Trophoblast cell (in vitro differentiated cells and primary cell): ENCODE data around the gene OTOP3.

ENCODE experiments used
- DNase-seq, 2 donors: peaks; one replicate each; pipeline ENCODE4 v3.0.0-alpha.2; 2016
- H2AFZ ChIP-seq: 2 replicates; pipeline ENCODE4 v1.6.1; 2013; ENCODE audit warnings: low read length, moderate library complexity, mild to moderate bottlenecking; ENCODE audit not compliant: insufficient read depth, poor library complexity
- H2AK5ac ChIP-seq: 2 replicates; pipeline ENCODE4 v1.6.1; 2013; ENCODE audit warnings: mild to moderate bottlenecking, low read length
- H2BK120ac ChIP-seq: 2 replicates; pipeline ENCODE4 v1.6.1; 2013; ENCODE audit warnings: low read length, mild to moderate bottlenecking, moderate library complexity; ENCODE audit not compliant: insufficient read depth, poor library complexity
- H2BK12ac ChIP-seq: 2 replicates; pipeline ENCODE4 v1.6.1; 2013; ENCODE audit warnings: mild to moderate bottlenecking, low read length, moderate library complexity
- H2BK5ac ChIP-seq: 2 replicates; pipeline ENCODE4 v1.6.1; 2013; ENCODE audit warnings: low read length, low read depth, moderate library complexity, mild to moderate bottlenecking; ENCODE audit not compliant: poor library complexity
- H3K14ac ChIP-seq: 2 replicates; pipeline ENCODE4 v1.6.1; 2013; ENCODE audit warnings: mild to moderate bottlenecking, low read length
- H3K18ac ChIP-seq: 2 replicates; pipeline ENCODE4 v1.6.1; 2013; ENCODE audit warnings: mild to moderate bottlenecking, low read length
- H3K23ac ChIP-seq: 2 replicates; pipeline ENCODE4 v1.6.1; 2013; ENCODE audit warnings: low read length
- H3K27ac ChIP-seq: 2 replicates; pipeline ENCODE4 v1.5.1; 2013; ENCODE audit warnings: low read depth, mild to moderate bottlenecking, inconsistent platforms, low read length, moderate library complexity
- H3K27me3 ChIP-seq: 2 replicates; pipeline ENCODE4 v1.6.1; 2013; ENCODE audit warnings: inconsistent platforms, mild to moderate bottlenecking, low read length, moderate library complexity; ENCODE audit not compliant: insufficient read depth
- H3K36me3 ChIP-seq, 2 experiments: 1 replicate in 1 of 2; 2 replicates in 1 of 2; pipeline ENCODE4 v1.6.1; 2013; ENCODE audit warnings: low read length in 2 of 2, mild to moderate bottlenecking in 2 of 2, moderate library complexity in 1 of 2; ENCODE audit not compliant: insufficient read depth in 2 of 2, control insufficient read depth in 1 of 2
- H3K4ac ChIP-seq: 2 replicates; pipeline ENCODE4 v1.6.1; 2013; ENCODE audit warnings: low read depth, mild to moderate bottlenecking, low read length, moderate library complexity
- H3K4me1 ChIP-seq, 2 experiments: 1 replicate in 1 of 2; 2 replicates in 1 of 2; pipeline ENCODE4 v1.6.1; 2013; ENCODE audit warnings: low read length in 2 of 2, mild to moderate bottlenecking in 2 of 2, moderate library complexity in 1 of 2; ENCODE audit not compliant: insufficient read depth in 2 of 2, control insufficient read depth in 1 of 2
- H3K4me2 ChIP-seq: 2 replicates; pipeline ENCODE4 v1.6.1; 2013; ENCODE audit warnings: inconsistent platforms, mild to moderate bottlenecking, low read length, moderate library complexity
- H3K4me3 ChIP-seq: 2 replicates; pipeline ENCODE4 v1.5.1; 2013; ENCODE audit warnings: mild to moderate bottlenecking, low read depth, low read length, inconsistent platforms
- H3K79me1 ChIP-seq: one replicate; pipeline ENCODE4 v1.6.1; 2013; ENCODE audit warnings: low read length
- H3K79me2 ChIP-seq: 2 replicates; pipeline ENCODE4 v1.6.1; 2013; ENCODE audit warnings: low read length, mild to moderate bottlenecking; ENCODE audit not compliant: control insufficient read depth, insufficient read depth, poor library complexity
- H3K9ac ChIP-seq: 2 replicates; pipeline ENCODE4 v1.6.1; 2013; ENCODE audit warnings: mild to moderate bottlenecking, low read length
- H3K9me3 ChIP-seq: 2 replicates; pipeline ENCODE4 v1.6.1; 2013; ENCODE audit warnings: low read depth, mild to moderate bottlenecking, control low read depth, inconsistent platforms, low read length; ENCODE audit not compliant: insufficient read depth
- H4K12ac ChIP-seq: 2 replicates; pipeline ENCODE4 v1.6.1; 2013; ENCODE audit warnings: low read depth, mild to moderate bottlenecking, low read length, moderate library complexity
- H4K8ac ChIP-seq: 2 replicates; pipeline ENCODE4 v1.6.1; 2013; ENCODE audit warnings: low read depth, mild to moderate bottlenecking, low read length, moderate library complexity
- H4K91ac ChIP-seq: one replicate; pipeline ENCODE4 v1.6.1; 2013; ENCODE audit warnings: low read depth, mild to moderate bottlenecking, low read length, moderate library complexity
- WGBS: extraction: QIAGEN DNeasy Blood & Tissue Kit; methylation state at CpG from one replicate; pipeline ENCODE4 v1.1.7; 2013; ENCODE audit warnings: missing lambda C conversion rate; ENCODE audit not compliant: insufficient read length, insufficient coverage; ENCODE audit errors: extremely low coverage; 5-methylcytosine and 5-hydroxymethylcytosine counted together

Gene OTOP3

GRCh38 chr17:74959826-74960515 is 24.3 kb downstream of the OTOP3 start:
- Histone ChIP-seq H2BK120ac (no peak overlapping the region), H3K36me3 (no peaks in the 10 kb centered on the region), H3K4me2 (no peak overlapping the region), H3K23ac (no peak overlapping the region), H4K91ac (no peak overlapping the region), H3K79me1 (no peaks in the 10 kb centered on the region), H2AFZ (no peak overlapping the region), H3K4me1 (peaks cover 0 to 1% of the 10 kb centered on the region in 2 experiments), H3K14ac (no peak overlapping the region), H3K27ac (no peak overlapping the region), H2BK5ac (no peak overlapping the region), H4K12ac (no peak overlapping the region), H3K4me3 (no peak overlapping the region), H2AK5ac (no peak overlapping the region), H3K27me3 (no peaks in the 10 kb centered on the region), H3K79me2 (no peaks in the 10 kb centered on the region), H3K9ac (no peak overlapping the region), H4K8ac (no peak overlapping the region), H3K18ac (no peak overlapping the region), H2BK12ac (no peak overlapping the region), H3K9me3 (peaks cover 4% of the 10 kb centered on the region), H3K4ac (no peak overlapping the region)
- DNase-seq: peak in 1 of 2 donors; percentile 37
- WGBS: no CpG with 5 or more reads among the region's 14 CpGs

GRCh38 chr17:74960570-74961342 is 25.1 kb downstream of the OTOP3 start:
- Histone ChIP-seq H3K27ac (no peak overlapping the region), H3K9ac (no peak overlapping the region), H3K36me3 (no peaks in the 10 kb centered on the region), H2AK5ac (no peak overlapping the region), H3K23ac (no peak overlapping the region), H2BK12ac (no peak overlapping the region), H3K4me3 (no peak overlapping the region), H4K8ac (no peak overlapping the region), H3K14ac (no peak overlapping the region), H2BK5ac (no peak overlapping the region), H4K91ac (no peak overlapping the region), H3K18ac (no peak overlapping the region), H2AFZ (no peak overlapping the region), H3K4me2 (no peak overlapping the region), H3K4me1 (peaks cover 0 to 1% of the 10 kb centered on the region in 2 experiments), H3K79me1 (no peaks in the 10 kb centered on the region), H3K4ac (no peak overlapping the region), H3K9me3 (peaks cover 7% of the 10 kb centered on the region), H2BK120ac (no peak overlapping the region), H3K79me2 (no peaks in the 10 kb centered on the region), H3K27me3 (no peaks in the 10 kb centered on the region), H4K12ac (no peak overlapping the region)
- WGBS: no CpG with 5 or more reads among the region's 19 CpGs
- peak; percentile 68 to 75 for DNase-seq

- Histone ChIP-seq H3K36me3 (no peaks in the 10 kb centered on the region), H2BK5ac (no peak overlapping the region), H2BK120ac (no peak overlapping the region), H3K79me1 (no peaks in the 10 kb centered on the region), H3K9ac (no peak overlapping the region), H2AK5ac (peak overlapping the region; percentile 44), H4K12ac (no peak overlapping the region), H3K4ac (no peak overlapping the region), H2AFZ (no peak overlapping the region), H3K23ac (no peak overlapping the region), H3K4me2 (no peak overlapping the region), H3K9me3 (peaks cover 4% of the 10 kb centered on the region), H4K8ac (no peak overlapping the region), H3K27me3 (no peaks in the 10 kb centered on the region), H3K4me3 (no peak overlapping the region), H4K91ac (no peak overlapping the region), H3K27ac (no peak overlapping the region), H3K4me1 (peaks cover 0 to 1% of the 10 kb centered on the region in 2 experiments), H2BK12ac (no peak overlapping the region), H3K14ac (no peak overlapping the region), H3K79me2 (no peaks in the 10 kb centered on the region), H3K18ac (no peak overlapping the region)
- WGBS: no CpG with 5 or more reads among the region's 23 CpGs
- DNase-seq: peak; percentile 72 to 96
Observed at GRCh38 chr17:74961657-74962350, 26.1 kb downstream of the OTOP3 start.

DNA sequence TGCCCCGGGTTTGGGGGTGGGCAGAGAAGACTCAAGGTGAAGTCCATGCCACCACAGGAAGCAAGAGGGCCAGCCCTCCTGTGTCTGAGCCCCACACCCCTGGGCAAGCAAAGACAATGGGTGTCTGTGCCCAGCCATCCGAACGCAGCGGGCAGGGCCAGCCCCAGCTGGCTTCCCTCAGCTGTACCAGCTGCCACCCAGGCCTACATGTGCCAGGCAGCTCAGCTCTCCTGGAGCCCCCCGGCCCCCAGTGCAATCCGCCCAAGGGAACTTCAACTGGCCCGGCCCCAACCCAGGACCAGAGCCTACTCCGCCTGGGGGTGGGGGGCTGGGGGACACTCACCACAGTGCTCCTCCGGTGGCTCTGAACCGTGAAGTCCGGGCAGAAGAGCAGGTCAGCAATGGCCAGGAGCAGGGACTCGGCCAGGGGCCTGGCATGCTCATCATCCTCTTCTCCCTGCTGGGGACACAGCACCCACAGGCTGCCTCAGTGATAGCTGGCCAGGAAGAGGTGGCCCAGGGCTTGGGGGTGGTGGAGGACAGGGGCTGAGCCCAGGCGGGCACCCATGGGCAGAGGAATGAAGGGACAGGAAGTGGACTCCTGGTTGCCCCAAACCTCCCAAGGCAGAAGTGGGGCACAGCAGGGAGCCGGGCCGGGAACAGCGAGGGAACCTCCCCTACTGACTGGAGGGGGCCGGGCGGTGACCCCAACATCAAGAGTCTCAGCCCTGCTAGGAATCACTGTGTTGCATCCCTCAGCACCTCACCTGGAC is 27.1 kb downstream of the OTOP3 start:
- no CpG with 5 or more reads among the region's 18 CpGs for WGBS
- no peaks in the 10 kb centered on the region for H3K79me1 ChIP-seq
- no peaks in the 10 kb centered on the region for H3K27me3 ChIP-seq
- no peak overlapping the region for H4K8ac ChIP-seq
- H4K91ac ChIP-seq: no peak overlapping the region
- DNase-seq: no peak
- peaks cover 0 to 1% of the 10 kb centered on the region in 2 experiments for H3K4me1 ChIP-seq
- H3K79me2 ChIP-seq: no peaks in the 10 kb centered on the region
- no peak overlapping the region for H3K4ac ChIP-seq
- H4K12ac ChIP-seq: no peak overlapping the region
- no peak overlapping the region for H2BK120ac ChIP-seq
- H2BK5ac ChIP-seq: no peak overlapping the region
- no peak overlapping the region for H3K18ac ChIP-seq
- no peak overlapping the region for H3K23ac ChIP-seq
- H3K4me3 ChIP-seq: no peak overlapping the region
- H3K14ac ChIP-seq: no peak overlapping the region
- H3K36me3 ChIP-seq: no peaks in the 10 kb centered on the region
- H3K27ac ChIP-seq: no peak overlapping the region
- H2BK12ac ChIP-seq: no peak overlapping the region
- H3K9me3 ChIP-seq: peaks cover 4% of the 10 kb centered on the region
- H2AK5ac ChIP-seq: no peak overlapping the region
- no peak overlapping the region for H3K4me2 ChIP-seq
- no peak overlapping the region for H2AFZ ChIP-seq
- H3K9ac ChIP-seq: no peak overlapping the region
